ENCODE measurements around the gene MINDY4.

MINDY4 gene

GRCh38 chr7:30739691-30740090, 31.5 kb upstream of the MINDY4 start:
- H3K4me3 ChIP-seq (ENCODE audit: low read length) = no peak overlapping the region
- no peak for DNase-seq (ENCODE audit: low read depth, low spot score)

- no peak overlapping the region for H3K4me3 ChIP-seq (ENCODE audit: low read length)
- DNase-seq (ENCODE audit: low read depth, low spot score) = peak; percentile 44
Measured at GRCh38 chr7:30740417-30741181, 30.6 kb upstream of the MINDY4 start.

- no peak for DNase-seq (ENCODE audit: low read depth, low spot score)
- H3K4me3 ChIP-seq (ENCODE audit: low read length) = no peak overlapping the region
Measured at GRCh38 chr7:30741289-30741688, 29.9 kb upstream of the MINDY4 start.

- no peak for DNase-seq (ENCODE audit: low read depth, low spot score)
- no peak overlapping the region for H3K4me3 ChIP-seq (ENCODE audit: low read length)
Measured at GRCh38 chr7:30743371-30744074, 27.7 kb upstream of the MINDY4 start.

- no peak for DNase-seq (ENCODE audit: low read depth, low spot score)
- H3K4me3 ChIP-seq (ENCODE audit: low read length) = no peak overlapping the region
Measured at GRCh38 chr7:30744075-30744417, 27.2 kb upstream of the MINDY4 start.

- no peak overlapping the region for H3K4me3 ChIP-seq (ENCODE audit: low read length)
- DNase-seq (ENCODE audit: low read depth, low spot score) = no peak
Measured at GRCh38 chr7:30745261-30745941, 25.8 kb upstream of the MINDY4 start.

GRCh38 chr7:30750010-30750409, 21.2 kb upstream of the MINDY4 start:
- DNase-seq (ENCODE audit: low read depth, low spot score) = no peak
- no peak overlapping the region for H3K4me3 ChIP-seq (ENCODE audit: low read length)

GRCh38 chr7:30750683-30751650, 20.2 kb upstream of the MINDY4 start:
- no peak overlapping the region for H3K4me3 ChIP-seq (ENCODE audit: low read length)
- DNase-seq (ENCODE audit: low read depth, low spot score) = no peak

- H3K4me3 ChIP-seq (ENCODE audit: low read length) = no peak within 1 kb of the TSS
- DNase-seq (ENCODE audit: low read depth, low spot score) = no peak
Measured at GRCh38 chr7:30751696-30752273, 19.4 kb upstream of the MINDY4 start, which contains the start of gene INMT. Gene INMT, plus strand, starts transcription at chr7:30752135. Its CDS starts 16 bp downstream, at chr7:30752151.

GRCh38 chr7:30752484-30752883, 18.7 kb upstream of the MINDY4 start:
- DNase-seq (ENCODE audit: low read depth, low spot score) = no peak
- H3K4me3 ChIP-seq (ENCODE audit: low read length) = no peak overlapping the region

- DNase-seq (ENCODE audit: low read depth, low spot score) = no peak
- H3K4me3 ChIP-seq (ENCODE audit: low read length) = no peak overlapping the region
Measured at GRCh38 chr7:30752979-30753378, 18.2 kb upstream of the MINDY4 start.

- H3K4me3 ChIP-seq (ENCODE audit: low read length) = no peak overlapping the region
- DNase-seq (ENCODE audit: low read depth, low spot score) = no peak
Measured at GRCh38 chr7:30754315-30754877, 16.8 kb upstream of the MINDY4 start.

GRCh38 chr7:30755384-30756154, 15.6 kb upstream of the MINDY4 start:
- DNase-seq (ENCODE audit: low read depth, low spot score) = no peak

GRCh38 chr7:30757342-30757692, 13.9 kb upstream of the MINDY4 start:
- no peak for DNase-seq (ENCODE audit: low read depth, low spot score)
- H3K4me3 ChIP-seq (ENCODE audit: low read length) = no peak overlapping the region

More at GRCh38 chr7:30755384-30756154, 15.6 kb upstream of the MINDY4 start:
- H3K4me3 ChIP-seq (ENCODE audit: low read length) = no peak overlapping the region

GRCh38 chr7:30760514-30761213, 10.6 kb upstream of the MINDY4 start:
- no peak for DNase-seq (ENCODE audit: low read depth, low spot score)

GRCh38 chr7:30761214-30762156, 9.7 kb upstream of the MINDY4 start:
- H3K4me3 ChIP-seq (ENCODE audit: low read length) = no peak overlapping the region
- no peak for DNase-seq (ENCODE audit: low read depth, low spot score)

More at GRCh38 chr7:30760514-30761213, 10.6 kb upstream of the MINDY4 start:
- H3K4me3 ChIP-seq (ENCODE audit: low read length) = no peak overlapping the region
